Measurements from ENCODE around the gene SCRG1. TPM values are rescaled to one million over a fixed set of nuclear protein-coding genes. Genes with fewer than 3 reads are reported as not detected.
A peak's percentile ranks its signal among the peaks of the same experiment; 100 is the strongest.

The SCRG1 gene
- total RNA-seq, 4 donors from 2014 or later: 1.1 to 2.7 (median 1.8) TPM

DNA sequence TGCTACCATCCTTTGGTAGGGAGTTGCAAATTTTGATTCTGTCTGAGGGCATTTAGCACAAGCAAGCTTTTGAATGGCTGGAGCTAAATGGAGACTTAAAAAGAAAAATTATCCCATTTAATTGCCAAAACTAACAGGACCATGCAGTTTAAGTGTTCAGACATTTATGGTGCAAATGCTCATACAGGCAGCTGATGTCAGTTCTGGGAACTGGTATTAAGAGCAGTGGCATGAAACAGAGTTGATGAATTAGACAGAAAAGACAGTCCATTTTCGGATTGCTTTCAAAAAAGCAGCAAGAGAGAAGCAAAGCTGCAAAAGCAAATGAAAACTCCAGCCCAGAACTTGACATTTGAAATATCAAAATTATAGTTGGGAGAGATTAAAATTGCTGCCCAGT lies 1.3 kb downstream of the SCRG1 start:
- Histone ChIP-seq H3K4me1 (peaks cover 0 to 16% (median 0%) of the 10 kb centered on the region in 3 donors), H3K36me3 (peaks cover 0 to 29% of the 10 kb centered on the region in 2 donors), H3K27me3 (no peaks in the 10 kb centered on the region), H3K4me3 (no peak overlapping the region), H3K27ac (peak overlapping the region in 2 of 4 donors; percentile 21 to 36), H3K9me3 (no peaks in the 10 kb centered on the region)
- WGBS, 2 donors (ENCODE audit: low coverage in 1 of 2): 20 to 37% methylated on average over 1 of the region's 1 CpG
- TF ChIP-seq EP300 (IDR thresholded peaks at IDR 0.05): no peak
- TF ChIP-seq, protein P1, sequence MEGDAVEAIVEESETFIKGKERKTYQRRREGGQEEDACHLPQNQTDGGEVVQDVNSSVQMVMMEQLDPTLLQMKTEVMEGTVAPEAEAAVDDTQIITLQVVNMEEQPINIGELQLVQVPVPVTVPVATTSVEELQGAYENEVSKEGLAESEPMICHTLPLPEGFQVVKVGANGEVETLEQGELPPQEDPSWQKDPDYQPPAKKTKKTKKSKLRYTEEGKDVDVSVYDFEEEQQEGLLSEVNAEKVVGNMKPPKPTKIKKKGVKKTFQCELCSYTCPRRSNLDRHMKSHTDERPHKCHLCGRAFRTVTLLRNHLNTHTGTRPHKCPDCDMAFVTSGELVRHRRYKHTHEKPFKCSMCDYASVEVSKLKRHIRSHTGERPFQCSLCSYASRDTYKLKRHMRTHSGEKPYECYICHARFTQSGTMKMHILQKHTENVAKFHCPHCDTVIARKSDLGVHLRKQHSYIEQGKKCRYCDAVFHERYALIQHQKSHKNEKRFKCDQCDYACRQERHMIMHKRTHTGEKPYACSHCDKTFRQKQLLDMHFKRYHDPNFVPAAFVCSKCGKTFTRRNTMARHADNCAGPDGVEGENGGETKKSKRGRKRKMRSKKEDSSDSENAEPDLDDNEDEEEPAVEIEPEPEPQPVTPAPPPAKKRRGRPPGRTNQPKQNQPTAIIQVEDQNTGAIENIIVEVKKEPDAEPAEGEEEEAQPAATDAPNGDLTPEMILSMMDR (IDR thresholded peaks at IDR 0.05): no peak
- TF ChIP-seq POLR2AphosphoS5 (IDR thresholded peaks at IDR 0.05): peak; percentile 53
- no peak for ATAC-seq

DNA sequence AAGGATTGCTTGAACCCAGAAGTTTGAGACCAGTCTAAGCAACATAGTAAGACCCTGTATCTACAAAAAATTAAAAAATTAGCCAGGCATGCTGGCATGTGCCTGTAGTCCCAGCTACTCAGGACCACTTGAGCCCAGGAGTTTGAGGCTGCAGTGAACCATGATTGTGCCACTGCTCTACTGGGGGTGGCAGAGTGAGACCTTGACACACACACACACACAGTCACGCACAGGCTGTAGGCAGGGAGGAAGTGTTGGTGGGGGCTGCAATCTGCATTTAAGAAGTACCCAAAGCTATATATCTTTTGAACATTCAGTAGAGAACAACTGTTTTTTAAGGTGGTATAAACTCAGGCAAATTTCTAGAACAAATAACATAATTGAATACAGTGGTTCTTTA lies 7.2 kb downstream of the SCRG1 start:
- H3K27ac ChIP-seq: no peak overlapping the region
- no peak overlapping the region for H3K4me3 ChIP-seq
- ATAC-seq: no peak
- H3K9me3 ChIP-seq: no peaks in the 10 kb centered on the region
- peaks cover 0 to 59% of the 10 kb centered on the region in 2 donors for H3K36me3 ChIP-seq
- no CpG with 5 or more reads among the region's 1 CpG for whole genome bisulfite sequencing, 2 donors (ENCODE audit: low coverage in 1 of 2)
- TF ChIP-seq, protein P1 (IDR thresholded peaks at IDR 0.05): no peak
- TF ChIP-seq EP300 (IDR thresholded peaks at IDR 0.05): no peak
- TF ChIP-seq POLR2AphosphoS5 (IDR thresholded peaks at IDR 0.05): no peak
- no peak for TF ChIP-seq POLR2A (IDR thresholded peaks at IDR 0.05)
- no peaks in the 10 kb centered on the region for H3K27me3 ChIP-seq
- H3K4me1 ChIP-seq: no peaks in the 10 kb centered on the region

DNA sequence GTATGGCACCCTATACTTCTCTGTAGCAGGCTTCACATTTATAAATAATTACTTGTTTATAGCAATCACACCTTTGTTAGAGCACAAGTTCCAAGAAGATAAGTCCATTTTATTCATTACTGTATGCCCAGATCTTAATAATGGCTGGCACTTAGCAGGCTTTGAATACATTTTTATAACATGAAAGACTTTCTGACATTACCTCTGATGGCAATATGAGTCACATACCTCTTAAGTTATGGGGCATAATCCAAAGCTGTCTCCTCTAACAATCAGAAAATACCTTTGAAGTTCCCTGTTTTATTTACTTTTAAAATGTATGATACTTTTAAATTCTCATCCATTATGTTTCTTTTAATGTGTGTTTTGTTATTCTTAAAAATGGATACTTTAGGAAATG lies 12.2 kb downstream of the SCRG1 start:
- no peak overlapping the region for H3K27ac ChIP-seq
- TF ChIP-seq POLR2A (IDR thresholded peaks at IDR 0.05) (no peak), POLR2AphosphoS5 (IDR thresholded peaks at IDR 0.05) (no peak), EP300 (IDR thresholded peaks at IDR 0.05) (no peak)
- TF ChIP-seq, protein P1 (IDR thresholded peaks at IDR 0.05): no peak
- no peaks in the 10 kb centered on the region for H3K27me3 ChIP-seq
- H3K9me3 ChIP-seq: no peaks in the 10 kb centered on the region
- no peak overlapping the region for H3K4me3 ChIP-seq
- peaks cover 0 to 3% (median 0%) of the 10 kb centered on the region in 3 donors for H3K4me1 ChIP-seq
- peaks cover 0 to 22% of the 10 kb centered on the region in 2 donors for H3K36me3 ChIP-seq
- ATAC-seq: no peak

DNA sequence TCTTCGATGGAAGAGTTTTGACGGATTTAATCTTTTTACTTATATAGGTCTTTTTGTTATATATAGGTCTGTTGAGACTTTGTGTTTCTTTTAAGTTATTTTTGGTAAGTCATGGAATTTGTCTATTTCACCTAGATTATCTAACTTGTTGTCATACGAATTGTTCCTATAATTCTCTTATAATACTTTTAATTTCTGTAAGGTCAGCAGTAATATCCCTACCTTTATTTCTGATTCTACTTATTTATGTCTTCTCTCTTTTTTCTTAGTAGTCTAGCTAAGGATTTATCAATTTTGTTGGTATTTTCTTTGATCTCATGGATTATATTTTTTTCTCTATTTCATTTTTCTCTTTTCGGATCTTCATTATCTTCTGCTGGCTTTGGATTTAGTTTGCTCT lies 16.6 kb downstream of the SCRG1 start:
- no peaks in the 10 kb centered on the region for H3K9me3 ChIP-seq
- peaks cover 0 to 23% (median 0%) of the 10 kb centered on the region in 3 donors for H3K4me1 ChIP-seq
- no peaks in the 10 kb centered on the region for H3K27me3 ChIP-seq
- H3K36me3 ChIP-seq: peaks cover 0 to 4% of the 10 kb centered on the region in 2 donors
- 89 to 94% methylated on average over 4 of the region's 4 CpGs for WGBS, 2 donors (ENCODE audit: low coverage in 1 of 2)
- no peak for TF ChIP-seq POLR2AphosphoS5 (IDR thresholded peaks at IDR 0.05)
- TF ChIP-seq EP300 (IDR thresholded peaks at IDR 0.05): no peak
- no peak for TF ChIP-seq POLR2A (IDR thresholded peaks at IDR 0.05)
- TF ChIP-seq, protein P1 (IDR thresholded peaks at IDR 0.05): no peak
- H3K27ac ChIP-seq: no peak overlapping the region
- H3K4me3 ChIP-seq: no peak overlapping the region
- no peak for ATAC-seq

DNA sequence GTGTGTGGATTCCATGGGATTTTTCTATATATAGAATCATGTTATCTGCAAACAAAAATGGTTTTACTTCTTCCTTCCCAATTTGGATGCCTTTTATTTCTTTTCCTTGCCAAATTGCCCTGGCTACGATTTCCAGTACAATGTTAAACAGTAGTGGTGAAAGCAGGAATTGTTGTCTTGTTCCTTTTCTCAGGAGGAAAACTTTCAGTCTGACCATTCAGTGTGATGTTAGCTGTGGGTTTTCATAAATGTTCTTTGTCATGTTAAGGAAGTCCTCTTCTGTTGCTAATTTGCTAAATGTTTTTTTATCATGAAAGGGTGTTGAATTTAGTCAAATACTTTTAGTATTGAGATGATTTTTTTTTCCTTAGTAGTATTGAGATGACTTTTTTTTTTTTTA lies 17.3 kb downstream of the SCRG1 start:
- H3K4me3 ChIP-seq: no peak overlapping the region
- no peak for ATAC-seq
- H3K4me1 ChIP-seq: peaks cover 0 to 25% (median 0%) of the 10 kb centered on the region in 3 donors
- H3K36me3 ChIP-seq: peaks cover 0 to 4% of the 10 kb centered on the region in 2 donors
- no peaks in the 10 kb centered on the region for H3K9me3 ChIP-seq
- no peaks in the 10 kb centered on the region for H3K27me3 ChIP-seq
- TF ChIP-seq POLR2AphosphoS5 (IDR thresholded peaks at IDR 0.05) (no peak), EP300 (IDR thresholded peaks at IDR 0.05) (no peak), POLR2A (IDR thresholded peaks at IDR 0.05) (no peak)
- TF ChIP-seq, protein P1 (IDR thresholded peaks at IDR 0.05): no peak
- no peak overlapping the region for H3K27ac ChIP-seq
- 0 to 20% methylated on average over 1 of the region's 1 CpG for WGBS, 2 donors (ENCODE audit: low coverage in 1 of 2)
